HepG2 (cell line): ENCODE results near the gene TADA2A. TPM values are rescaled to one million over a fixed set of nuclear protein-coding genes. Genes with fewer than 3 reads are reported as not detected.

ENCODE experiments used
- HCFC1 ChIP-seq: fragments of 150-350 bp; IDR thresholded peaks from 2 replicates; pipeline ENCODE4 v1.6.1; 2014; ENCODE audit warnings: low read depth, low read length
- HNRNPLL ChIP-seq: fragments of 200-400 bp; formaldehyde crosslinking; IDR thresholded peaks from 2 replicates; pipeline ENCODE4 v1.6.1; 2017; ENCODE audit warnings: mild to moderate bottlenecking, low read depth, low read length; ENCODE audit not compliant: poor library complexity, severe bottlenecking
- KLF13 ChIP-seq: sonication (generic); formaldehyde crosslinking; IDR thresholded peaks from 2 replicates; pipeline ENCODE4 v1.4.0; 2020; ENCODE audit warnings: mild to moderate bottlenecking, missing genetic modification reagents
- NCOA5 ChIP-seq: sonication (generic); formaldehyde crosslinking; IDR thresholded peaks from 2 replicates; pipeline ENCODE4 v1.4.0; 2020; ENCODE audit warnings: missing genetic modification reagents
- PHF21A ChIP-seq: sonication (generic); formaldehyde crosslinking; IDR thresholded peaks from 2 replicates; pipeline ENCODE4 v1.5.0; 2020; ENCODE audit warnings: mild to moderate bottlenecking, missing genetic modification reagents
- POLR2AphosphoS5 ChIP-seq: IDR thresholded peaks from 2 replicates; pipeline ENCODE4 v1.6.1; 2012; ENCODE audit warnings: low read depth, low read length
- RFX5 ChIP-seq: IDR thresholded peaks from 2 replicates; pipeline ENCODE4 v1.6.1; 2011; ENCODE audit warnings: low read depth, low read length, improper control_type of control experiment
- SATB2 ChIP-seq: sonication (generic); formaldehyde crosslinking; IDR thresholded peaks from 2 replicates; pipeline ENCODE4 v1.5.0; 2020; ENCODE audit warnings: missing genetic modification reagents
- SOX13 ChIP-seq, 3 experiments: fragments of 450-650 bp in 1 of 3; sonication (generic) in 1 of 3; formaldehyde crosslinking in 1 of 3; IDR thresholded peaks in 2 of 3; conservative IDR thresholded peaks in 1 of 3; 2 replicates each; pipeline versions ENCODE4 v1.5.0 to v1.6.1; 2016 to 2020; ENCODE audit warnings: antibody characterized with exemption in 1 of 3, mild to moderate bottlenecking in 1 of 3, missing compliant biosample characterization in 1 of 3, missing genetic modification reagents in 1 of 3, moderate library complexity in 1 of 3
- ZNF124 ChIP-seq: sonication (generic); formaldehyde crosslinking; IDR thresholded peaks from 2 replicates; pipeline ENCODE4 v1.4.0; 2020; ENCODE audit warnings: missing genetic modification reagents
- ZNF274 ChIP-seq: sonication (generic); formaldehyde crosslinking; IDR thresholded peaks from 2 replicates; pipeline ENCODE4 v1.5.1; 2020; ENCODE audit warnings: mild to moderate bottlenecking, missing genetic modification reagents
- ZNF432 ChIP-seq: sonication (generic); formaldehyde crosslinking; IDR thresholded peaks from 2 replicates; pipeline ENCODE4 v1.5.0; 2020; ENCODE audit warnings: missing genetic modification reagents, mild to moderate bottlenecking, borderline replicate concordance
- ZNF547 ChIP-seq: sonication (generic); formaldehyde crosslinking; IDR thresholded peaks from 2 replicates; pipeline ENCODE4 v1.5.1; 2020; ENCODE audit warnings: mild to moderate bottlenecking, missing genetic modification reagents
- ZNF746 ChIP-seq: sonication (generic); formaldehyde crosslinking; IDR thresholded peaks from 2 replicates; pipeline ENCODE4 v1.8.0; 2022; ENCODE audit warnings: mild to moderate bottlenecking, missing genetic modification reagents
- ZNF883 ChIP-seq: sonication (generic); formaldehyde crosslinking; IDR thresholded peaks from 2 replicates; pipeline ENCODE4 v1.5.1; 2020; ENCODE audit warnings: mild to moderate bottlenecking, missing genetic modification reagents; ENCODE audit errors: not compliant biosample characterization
- polyA plus RNA-seq, 8 experiments: library from polyadenylated mRNA; depleted of rRNA in 3 of 8; stranded (reverse) in 7 of 8; unstranded in 1 of 8; fragments of >200 nt; fragmentation: Illumina TruSeq in 4 of 8; extraction: Trizol in 4 of 8; gene quantifications; 2 replicates each; pipeline versions ENCODE4 v1.2.1 to v1.2.3, GENCODE V29; 2011 to 2016; ENCODE audit warnings: low read depth in 4 of 8, missing spikeins in 1 of 8, mixed read lengths in 1 of 8; ENCODE audit not compliant: insufficient read depth in 1 of 8
- total RNA-seq, 5 experiments: library from RNA; depleted of rRNA; stranded (reverse); fragments of >200 nt; fragmentation: Illumina TruSeq; extraction: Trizol; gene quantifications; 2 replicates each; pipeline ENCODE4 v1.2.3, GENCODE V29; 2016; ENCODE audit warnings: low read depth in 1 of 5
- TF ChIP-seq, protein P1 (sequence below): sonication (generic); formaldehyde crosslinking; IDR thresholded peaks from 2 replicates; pipeline ENCODE4 v1.4.0; 2020; ENCODE audit warnings: missing genetic modification reagents, borderline replicate concordance
- TF ChIP-seq, protein P2 (sequence below): sonication (generic); formaldehyde crosslinking; IDR thresholded peaks from one replicate; pipeline ENCODE4 v1.5.1; 2020; ENCODE audit warnings: mild to moderate bottlenecking, missing genetic modification reagents; ENCODE audit errors: not compliant biosample characterization

TADA2A gene
- total and polyA plus RNA-seq, 2 of the 13 experiments (the other 11 are each of a cell fraction or from before 2014, with no cell fraction given) = 8.0 to 14.0 TPM

DNA sequence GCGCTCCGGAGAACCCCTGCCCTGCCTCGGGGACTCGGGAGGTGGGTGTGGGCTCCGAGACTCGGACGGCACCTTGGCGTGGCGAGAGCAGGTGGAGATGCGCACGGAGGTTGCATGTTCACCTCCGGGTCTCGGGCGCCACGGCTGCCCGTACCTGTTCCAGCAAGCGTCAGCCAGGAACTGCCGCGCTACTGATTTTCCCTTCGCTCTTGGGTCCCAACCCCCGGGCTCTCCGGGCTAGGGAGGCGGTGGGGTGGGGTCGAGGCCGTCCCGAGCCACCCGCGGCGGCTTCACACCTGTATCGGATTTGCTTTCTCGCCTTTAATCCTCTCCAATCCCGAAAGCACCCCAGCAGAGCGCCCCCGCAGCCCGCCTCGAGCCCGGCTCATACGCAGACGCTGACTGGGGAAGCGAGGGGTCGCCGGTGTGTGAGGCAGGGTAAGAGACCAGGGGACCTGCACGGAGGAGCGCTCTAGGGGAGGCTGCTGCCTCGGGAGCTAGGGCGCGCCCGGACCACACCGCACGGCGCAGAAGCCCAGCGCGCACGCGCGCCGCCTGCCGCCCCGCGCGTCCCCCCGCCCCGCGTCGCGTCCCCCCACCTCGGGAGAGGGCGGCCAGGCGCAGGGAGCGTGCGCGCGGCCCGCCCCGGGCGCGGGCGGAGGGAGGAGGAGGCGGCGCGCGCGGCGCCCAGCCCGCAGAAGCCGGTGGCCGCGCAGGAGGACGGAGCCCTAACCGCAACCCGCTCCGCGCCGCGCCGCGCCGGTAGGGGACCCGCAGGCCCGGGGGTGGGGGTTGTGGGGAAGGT lies 82.7 kb downstream of the TADA2A start, which contains the start of gene DUSP14 (continued):
- TF ChIP-seq ZNF883 (CRISPR knock-in tag) (peak; percentile 73), SATB2 (CRISPR knock-in tag) (0 out of 2 replicates have a peak, but pooled peaks have one; percentile 62), NCOA5 (CRISPR knock-in tag) (no peak), HCFC1 (no peak), ZNF274 (CRISPR knock-in tag) (peak; percentile 94), SOX13 (IDR thresholded peaks at IDR 0.05) (no peak), SOX13 (CRISPR knock-in tag; conservative IDR thresholded peaks at IDR 0.05 in 1 of 2, IDR thresholded peaks at IDR 0.05 in 1 of 2) (no peak), ZNF124 (CRISPR knock-in tag) (no peak), POLR2AphosphoS5 (peak; percentile 77), ZNF746 (CRISPR knock-in tag) (peak; percentile 75; the same call in 1 of the 2 replicates), ZNF432 (CRISPR knock-in tag) (no peak), HNRNPLL (peak; percentile 60), ZNF547 (CRISPR knock-in tag) (peak; percentile 54; the same call in 1 of the 2 replicates), RFX5 (no peak), KLF13 (no peak), PHF21A (no peak)
- TF ChIP-seq, protein P1, sequence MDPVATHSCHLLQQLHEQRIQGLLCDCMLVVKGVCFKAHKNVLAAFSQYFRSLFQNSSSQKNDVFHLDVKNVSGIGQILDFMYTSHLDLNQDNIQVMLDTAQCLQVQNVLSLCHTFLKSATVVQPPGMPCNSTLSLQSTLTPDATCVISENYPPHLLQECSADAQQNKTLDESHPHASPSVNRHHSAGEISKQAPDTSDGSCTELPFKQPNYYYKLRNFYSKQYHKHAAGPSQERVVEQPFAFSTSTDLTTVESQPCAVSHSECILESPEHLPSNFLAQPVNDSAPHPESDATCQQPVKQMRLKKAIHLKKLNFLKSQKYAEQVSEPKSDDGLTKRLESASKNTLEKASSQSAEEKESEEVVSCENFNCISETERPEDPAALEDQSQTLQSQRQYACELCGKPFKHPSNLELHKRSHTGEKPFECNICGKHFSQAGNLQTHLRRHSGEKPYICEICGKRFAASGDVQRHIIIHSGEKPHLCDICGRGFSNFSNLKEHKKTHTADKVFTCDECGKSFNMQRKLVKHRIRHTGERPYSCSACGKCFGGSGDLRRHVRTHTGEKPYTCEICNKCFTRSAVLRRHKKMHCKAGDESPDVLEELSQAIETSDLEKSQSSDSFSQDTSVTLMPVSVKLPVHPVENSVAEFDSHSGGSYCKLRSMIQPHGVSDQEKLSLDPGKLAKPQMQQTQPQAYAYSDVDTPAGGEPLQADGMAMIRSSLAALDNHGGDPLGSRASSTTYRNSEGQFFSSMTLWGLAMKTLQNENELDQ (CRISPR knock-in tag) = no peak
- TF ChIP-seq, protein P2, sequence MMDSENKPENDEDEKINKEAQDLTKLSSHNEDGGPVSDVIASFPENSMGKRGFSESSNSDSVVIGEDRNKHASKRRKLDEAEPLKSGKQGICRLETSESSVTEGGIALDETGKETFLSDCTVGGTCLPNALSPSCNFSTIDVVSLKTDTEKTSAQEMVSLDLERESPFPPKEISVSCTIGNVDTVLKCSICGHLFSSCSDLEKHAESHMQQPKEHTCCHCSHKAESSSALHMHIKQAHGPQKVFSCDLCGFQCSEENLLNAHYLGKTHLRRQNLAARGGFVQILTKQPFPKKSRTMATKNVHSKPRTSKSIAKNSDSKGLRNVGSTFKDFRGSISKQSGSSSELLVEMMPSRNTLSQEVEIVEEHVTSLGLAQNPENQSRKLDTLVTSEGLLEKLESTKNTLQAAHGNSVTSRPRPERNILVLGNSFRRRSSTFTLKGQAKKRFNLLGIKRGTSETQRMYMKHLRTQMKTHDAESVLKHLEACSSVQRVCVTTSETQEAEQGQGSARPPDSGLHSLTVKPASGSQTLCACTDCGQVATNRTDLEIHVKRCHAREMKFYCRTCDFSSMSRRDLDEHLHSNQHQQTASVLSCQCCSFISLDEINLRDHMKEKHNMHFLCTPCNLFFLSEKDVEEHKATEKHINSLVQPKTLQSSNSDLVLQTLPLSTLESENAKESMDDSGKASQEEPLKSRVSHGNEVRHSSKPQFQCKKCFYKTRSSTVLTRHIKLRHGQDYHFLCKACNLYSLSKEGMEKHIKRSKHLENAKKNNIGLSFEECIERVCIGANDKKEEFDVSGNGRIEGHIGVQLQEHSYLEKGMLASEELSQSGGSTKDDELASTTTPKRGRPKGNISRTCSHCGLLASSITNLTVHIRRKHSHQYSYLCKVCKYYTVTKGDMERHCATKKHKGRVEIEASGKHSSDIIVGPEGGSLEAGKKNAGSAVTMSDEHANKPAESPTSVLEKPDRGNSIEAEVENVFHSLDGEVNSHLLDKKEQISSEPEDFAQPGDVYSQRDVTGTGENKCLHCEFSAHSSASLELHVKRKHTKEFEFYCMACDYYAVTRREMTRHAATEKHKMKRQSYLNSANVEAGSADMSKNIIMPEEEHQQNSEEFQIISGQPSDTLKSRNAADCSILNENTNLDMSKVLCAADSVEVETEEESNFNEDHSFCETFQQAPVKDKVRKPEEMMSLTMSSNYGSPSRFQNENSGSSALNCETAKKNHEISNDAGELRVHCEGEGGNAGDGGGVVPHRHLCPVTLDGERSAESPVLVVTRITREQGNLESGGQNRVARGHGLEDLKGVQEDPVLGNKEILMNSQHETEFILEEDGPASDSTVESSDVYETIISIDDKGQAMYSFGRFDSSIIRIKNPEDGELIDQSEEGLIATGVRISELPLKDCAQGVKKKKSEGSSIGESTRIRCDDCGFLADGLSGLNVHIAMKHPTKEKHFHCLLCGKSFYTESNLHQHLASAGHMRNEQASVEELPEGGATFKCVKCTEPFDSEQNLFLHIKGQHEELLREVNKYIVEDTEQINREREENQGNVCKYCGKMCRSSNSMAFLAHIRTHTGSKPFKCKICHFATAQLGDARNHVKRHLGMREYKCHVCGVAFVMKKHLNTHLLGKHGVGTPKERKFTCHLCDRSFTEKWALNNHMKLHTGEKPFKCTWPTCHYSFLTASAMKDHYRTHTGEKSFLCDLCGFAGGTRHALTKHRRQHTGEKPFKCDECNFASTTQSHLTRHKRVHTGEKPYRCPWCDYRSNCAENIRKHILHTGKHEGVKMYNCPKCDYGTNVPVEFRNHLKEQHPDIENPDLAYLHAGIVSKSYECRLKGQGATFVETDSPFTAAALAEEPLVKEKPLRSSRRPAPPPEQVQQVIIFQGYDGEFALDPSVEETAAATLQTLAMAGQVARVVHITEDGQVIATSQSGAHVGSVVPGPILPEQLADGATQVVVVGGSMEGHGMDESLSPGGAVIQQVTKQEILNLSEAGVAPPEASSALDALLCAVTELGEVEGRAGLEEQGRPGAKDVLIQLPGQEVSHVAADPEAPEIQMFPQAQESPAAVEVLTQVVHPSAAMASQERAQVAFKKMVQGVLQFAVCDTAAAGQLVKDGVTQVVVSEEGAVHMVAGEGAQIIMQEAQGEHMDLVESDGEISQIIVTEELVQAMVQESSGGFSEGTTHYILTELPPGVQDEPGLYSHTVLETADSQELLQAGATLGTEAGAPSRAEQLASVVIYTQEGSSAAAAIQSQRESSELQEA (CRISPR knock-in tag) = no peak
